Measurements from ENCODE around the gene EDNRA. TPM values are rescaled to one million over a fixed set of nuclear protein-coding genes. Genes with fewer than 3 reads are reported as not detected.

The EDNRA gene
- total RNA-seq, 1 experiment from 2014 or later: 2.5 TPM

DNA sequence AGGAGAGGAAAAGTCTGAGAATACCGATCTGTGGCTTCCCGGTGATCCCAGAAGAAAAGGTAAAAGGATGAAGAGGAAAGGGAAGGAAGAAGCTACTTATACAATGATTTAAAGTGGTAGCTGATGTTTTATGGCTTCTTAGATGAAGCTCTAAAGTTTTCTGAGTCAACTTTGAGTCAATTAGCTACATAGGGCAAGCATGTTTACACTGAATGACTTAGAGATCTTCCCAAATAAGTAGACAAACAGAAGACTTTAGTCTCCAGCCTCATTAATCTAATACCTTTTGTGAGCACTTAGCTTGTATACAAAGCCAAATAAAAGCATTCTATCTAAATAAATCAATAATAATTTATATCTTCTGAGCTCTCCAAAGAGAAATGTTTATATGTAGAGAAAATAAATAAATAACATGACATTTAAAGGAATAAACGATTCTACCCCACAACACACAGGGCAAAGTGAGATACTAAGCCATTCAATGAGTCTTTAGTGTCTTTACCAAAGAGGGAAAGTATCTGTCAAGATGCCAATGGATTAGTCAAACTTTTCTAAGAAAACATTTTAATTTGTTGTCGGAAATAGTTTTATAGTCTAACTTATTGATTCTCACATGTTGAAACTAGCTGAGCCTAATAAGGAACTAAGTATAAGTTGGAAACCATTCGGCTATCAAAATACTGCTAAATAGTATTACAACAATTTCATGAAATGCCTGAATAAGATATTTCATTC is 90.3 kb downstream of the EDNRA start:
- Mint-ChIP-seq H3K4me1 (peaks cover 16% of the 10 kb centered on the region), H3K4me3 (no peak overlapping the region), H3K9me3 (peaks cover 31% of the 10 kb centered on the region), H3K36me3 (peaks cover 18% of the 10 kb centered on the region), H3K27ac (no peak overlapping the region), H3K27me3 (ENCODE audit: low read depth) (no peaks in the 10 kb centered on the region)
- ChIA-PET POLR2A (no interaction called here), CTCF (interaction anchor here (0.6 to 1.3 kb wide), 4 partner anchors 45 to 474 kb away, joined by 3 read pairs; no protein-coding TSS in a partner anchor)
- DNase-seq (ENCODE audit: low spot score): no peak
- TF ChIP-seq RORB (CRISPR knock-in tag; IDR thresholded peaks at IDR 0.05): no peak
- TF ChIP-seq FOXJ3 (CRISPR knock-in tag; IDR thresholded peaks at IDR 0.05; ENCODE audit: borderline replicate concordance): no peak
- TF ChIP-seq, protein P1, sequence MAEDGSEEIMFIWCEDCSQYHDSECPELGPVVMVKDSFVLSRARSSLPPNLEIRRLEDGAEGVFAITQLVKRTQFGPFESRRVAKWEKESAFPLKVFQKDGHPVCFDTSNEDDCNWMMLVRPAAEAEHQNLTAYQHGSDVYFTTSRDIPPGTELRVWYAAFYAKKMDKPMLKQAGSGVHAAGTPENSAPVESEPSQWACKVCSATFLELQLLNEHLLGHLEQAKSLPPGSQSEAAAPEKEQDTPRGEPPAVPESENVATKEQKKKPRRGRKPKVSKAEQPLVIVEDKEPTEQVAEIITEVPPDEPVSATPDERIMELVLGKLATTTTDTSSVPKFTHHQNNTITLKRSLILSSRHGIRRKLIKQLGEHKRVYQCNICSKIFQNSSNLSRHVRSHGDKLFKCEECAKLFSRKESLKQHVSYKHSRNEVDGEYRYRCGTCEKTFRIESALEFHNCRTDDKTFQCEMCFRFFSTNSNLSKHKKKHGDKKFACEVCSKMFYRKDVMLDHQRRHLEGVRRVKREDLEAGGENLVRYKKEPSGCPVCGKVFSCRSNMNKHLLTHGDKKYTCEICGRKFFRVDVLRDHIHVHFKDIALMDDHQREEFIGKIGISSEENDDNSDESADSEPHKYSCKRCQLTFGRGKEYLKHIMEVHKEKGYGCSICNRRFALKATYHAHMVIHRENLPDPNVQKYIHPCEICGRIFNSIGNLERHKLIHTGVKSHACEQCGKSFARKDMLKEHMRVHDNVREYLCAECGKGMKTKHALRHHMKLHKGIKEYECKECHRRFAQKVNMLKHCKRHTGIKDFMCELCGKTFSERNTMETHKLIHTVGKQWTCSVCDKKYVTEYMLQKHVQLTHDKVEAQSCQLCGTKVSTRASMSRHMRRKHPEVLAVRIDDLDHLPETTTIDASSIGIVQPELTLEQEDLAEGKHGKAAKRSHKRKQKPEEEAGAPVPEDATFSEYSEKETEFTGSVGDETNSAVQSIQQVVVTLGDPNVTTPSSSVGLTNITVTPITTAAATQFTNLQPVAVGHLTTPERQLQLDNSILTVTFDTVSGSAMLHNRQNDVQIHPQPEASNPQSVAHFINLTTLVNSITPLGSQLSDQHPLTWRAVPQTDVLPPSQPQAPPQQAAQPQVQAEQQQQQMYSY (CRISPR knock-in tag; IDR thresholded peaks at IDR 0.05): no peak
- no peak for TF ChIP-seq ZNF396 (CRISPR knock-in tag; IDR thresholded peaks at IDR 0.05; ENCODE audit: borderline replicate concordance)
- TF ChIP-seq GTF2I (CRISPR knock-in tag; conservative IDR thresholded peaks at IDR 0.05): no peak
- TF ChIP-seq, protein P2, sequence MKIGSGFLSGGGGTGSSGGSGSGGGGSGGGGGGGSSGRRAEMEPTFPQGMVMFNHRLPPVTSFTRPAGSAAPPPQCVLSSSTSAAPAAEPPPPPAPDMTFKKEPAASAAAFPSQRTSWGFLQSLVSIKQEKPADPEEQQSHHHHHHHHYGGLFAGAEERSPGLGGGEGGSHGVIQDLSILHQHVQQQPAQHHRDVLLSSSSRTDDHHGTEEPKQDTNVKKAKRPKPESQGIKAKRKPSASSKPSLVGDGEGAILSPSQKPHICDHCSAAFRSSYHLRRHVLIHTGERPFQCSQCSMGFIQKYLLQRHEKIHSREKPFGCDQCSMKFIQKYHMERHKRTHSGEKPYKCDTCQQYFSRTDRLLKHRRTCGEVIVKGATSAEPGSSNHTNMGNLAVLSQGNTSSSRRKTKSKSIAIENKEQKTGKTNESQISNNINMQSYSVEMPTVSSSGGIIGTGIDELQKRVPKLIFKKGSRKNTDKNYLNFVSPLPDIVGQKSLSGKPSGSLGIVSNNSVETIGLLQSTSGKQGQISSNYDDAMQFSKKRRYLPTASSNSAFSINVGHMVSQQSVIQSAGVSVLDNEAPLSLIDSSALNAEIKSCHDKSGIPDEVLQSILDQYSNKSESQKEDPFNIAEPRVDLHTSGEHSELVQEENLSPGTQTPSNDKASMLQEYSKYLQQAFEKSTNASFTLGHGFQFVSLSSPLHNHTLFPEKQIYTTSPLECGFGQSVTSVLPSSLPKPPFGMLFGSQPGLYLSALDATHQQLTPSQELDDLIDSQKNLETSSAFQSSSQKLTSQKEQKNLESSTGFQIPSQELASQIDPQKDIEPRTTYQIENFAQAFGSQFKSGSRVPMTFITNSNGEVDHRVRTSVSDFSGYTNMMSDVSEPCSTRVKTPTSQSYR (CRISPR knock-in tag; IDR thresholded peaks at IDR 0.05): no peak
- no peak for TF ChIP-seq ETV6 (CRISPR knock-in tag; IDR thresholded peaks at IDR 0.05)
- TF ChIP-seq, protein P3, sequence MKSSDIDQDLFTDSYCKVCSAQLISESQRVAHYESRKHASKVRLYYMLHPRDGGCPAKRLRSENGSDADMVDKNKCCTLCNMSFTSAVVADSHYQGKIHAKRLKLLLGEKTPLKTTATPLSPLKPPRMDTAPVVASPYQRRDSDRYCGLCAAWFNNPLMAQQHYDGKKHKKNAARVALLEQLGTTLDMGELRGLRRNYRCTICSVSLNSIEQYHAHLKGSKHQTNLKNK (CRISPR knock-in tag; IDR thresholded peaks at IDR 0.05): no peak
- TF ChIP-seq, protein P4, sequence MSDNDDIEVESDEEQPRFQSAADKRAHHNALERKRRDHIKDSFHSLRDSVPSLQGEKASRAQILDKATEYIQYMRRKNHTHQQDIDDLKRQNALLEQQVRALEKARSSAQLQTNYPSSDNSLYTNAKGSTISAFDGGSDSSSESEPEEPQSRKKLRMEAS (CRISPR knock-in tag; IDR thresholded peaks at IDR 0.05): no peak
- no peak for TF ChIP-seq EMX1 (CRISPR knock-in tag; IDR thresholded peaks at IDR 0.05)
- no peak for TF ChIP-seq ZNF416 (CRISPR knock-in tag; IDR thresholded peaks at IDR 0.05)
- TF ChIP-seq, protein P5, sequence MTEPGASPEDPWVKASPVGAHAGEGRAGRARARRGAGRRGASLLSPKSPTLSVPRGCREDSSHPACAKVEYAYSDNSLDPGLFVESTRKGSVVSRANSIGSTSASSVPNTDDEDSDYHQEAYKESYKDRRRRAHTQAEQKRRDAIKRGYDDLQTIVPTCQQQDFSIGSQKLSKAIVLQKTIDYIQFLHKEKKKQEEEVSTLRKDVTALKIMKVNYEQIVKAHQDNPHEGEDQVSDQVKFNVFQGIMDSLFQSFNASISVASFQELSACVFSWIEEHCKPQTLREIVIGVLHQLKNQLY (CRISPR knock-in tag; IDR thresholded peaks at IDR 0.05): no peak
- ATAC-seq: no peak

DNA sequence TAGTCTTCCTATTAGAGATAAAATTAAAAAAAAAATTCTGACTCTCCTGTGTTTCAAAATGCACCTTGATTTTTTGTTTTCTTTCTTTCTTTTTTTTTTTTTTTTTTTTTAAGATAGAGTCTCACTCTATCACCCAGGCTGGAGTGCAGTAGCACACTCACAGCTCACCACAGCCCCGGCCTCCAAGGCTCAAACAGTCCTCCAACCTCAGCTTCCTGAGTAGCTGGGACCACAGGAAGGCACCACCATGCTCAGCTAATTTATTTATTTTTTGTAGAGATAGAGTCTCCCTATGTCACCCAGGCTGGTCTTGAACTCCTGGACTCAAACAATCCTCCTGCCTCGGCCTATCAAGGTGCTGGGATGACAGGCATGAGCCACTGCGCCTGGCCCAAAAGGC is 95.2 kb downstream of the EDNRA start:
- 0 out of 2 replicates have a peak, but pooled peaks cover 3% of the 10 kb centered on the region for H3K36me3 Mint-ChIP-seq
- POLR2A ChIA-PET: no interaction called here
- TF ChIP-seq, protein P2 (CRISPR knock-in tag; IDR thresholded peaks at IDR 0.05): no peak
- TF ChIP-seq MYBL2 (CRISPR knock-in tag; IDR thresholded peaks at IDR 0.05) (no peak), SMAD3 (CRISPR knock-in tag; IDR thresholded peaks at IDR 0.05; ENCODE audit: borderline replicate concordance) (no peak), EMX1 (CRISPR knock-in tag; IDR thresholded peaks at IDR 0.05) (no peak), JUN (CRISPR knock-in tag; IDR thresholded peaks at IDR 0.05) (no peak), NR1H2 (CRISPR knock-in tag; IDR thresholded peaks at IDR 0.05) (no peak), RORB (CRISPR knock-in tag; IDR thresholded peaks at IDR 0.05) (no peak)
- TF ChIP-seq, protein P6, sequence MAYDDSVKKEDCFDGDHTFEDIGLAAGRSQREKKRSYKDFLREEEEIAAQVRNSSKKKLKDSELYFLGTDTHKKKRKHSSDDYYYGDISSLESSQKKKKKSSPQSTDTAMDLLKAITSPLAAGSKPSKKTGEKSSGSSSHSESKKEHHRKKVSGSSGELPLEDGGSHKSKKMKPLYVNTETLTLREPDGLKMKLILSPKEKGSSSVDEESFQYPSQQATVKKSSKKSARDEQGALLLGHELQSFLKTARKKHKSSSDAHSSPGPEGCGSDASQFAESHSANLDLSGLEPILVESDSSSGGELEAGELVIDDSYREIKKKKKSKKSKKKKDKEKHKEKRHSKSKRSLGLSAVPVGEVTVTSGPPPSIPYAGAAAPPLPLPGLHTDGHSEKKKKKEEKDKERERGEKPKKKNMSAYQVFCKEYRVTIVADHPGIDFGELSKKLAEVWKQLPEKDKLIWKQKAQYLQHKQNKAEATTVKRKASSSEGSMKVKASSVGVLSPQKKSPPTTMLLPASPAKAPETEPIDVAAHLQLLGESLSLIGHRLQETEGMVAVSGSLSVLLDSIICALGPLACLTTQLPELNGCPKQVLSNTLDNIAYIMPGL (CRISPR knock-in tag; IDR thresholded peaks at IDR 0.05): no peak
- TF ChIP-seq, protein P7, sequence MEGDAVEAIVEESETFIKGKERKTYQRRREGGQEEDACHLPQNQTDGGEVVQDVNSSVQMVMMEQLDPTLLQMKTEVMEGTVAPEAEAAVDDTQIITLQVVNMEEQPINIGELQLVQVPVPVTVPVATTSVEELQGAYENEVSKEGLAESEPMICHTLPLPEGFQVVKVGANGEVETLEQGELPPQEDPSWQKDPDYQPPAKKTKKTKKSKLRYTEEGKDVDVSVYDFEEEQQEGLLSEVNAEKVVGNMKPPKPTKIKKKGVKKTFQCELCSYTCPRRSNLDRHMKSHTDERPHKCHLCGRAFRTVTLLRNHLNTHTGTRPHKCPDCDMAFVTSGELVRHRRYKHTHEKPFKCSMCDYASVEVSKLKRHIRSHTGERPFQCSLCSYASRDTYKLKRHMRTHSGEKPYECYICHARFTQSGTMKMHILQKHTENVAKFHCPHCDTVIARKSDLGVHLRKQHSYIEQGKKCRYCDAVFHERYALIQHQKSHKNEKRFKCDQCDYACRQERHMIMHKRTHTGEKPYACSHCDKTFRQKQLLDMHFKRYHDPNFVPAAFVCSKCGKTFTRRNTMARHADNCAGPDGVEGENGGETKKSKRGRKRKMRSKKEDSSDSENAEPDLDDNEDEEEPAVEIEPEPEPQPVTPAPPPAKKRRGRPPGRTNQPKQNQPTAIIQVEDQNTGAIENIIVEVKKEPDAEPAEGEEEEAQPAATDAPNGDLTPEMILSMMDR (IDR thresholded peaks at IDR 0.05): no peak
- TF ChIP-seq, protein P3 (CRISPR knock-in tag; IDR thresholded peaks at IDR 0.05): no peak

More for the DNA sequence above, 95.2 kb downstream of the EDNRA start:
- Mint-ChIP-seq H3K27me3 (ENCODE audit: low read depth) (no peaks in the 10 kb centered on the region), H3K4me1 (peaks cover 7% of the 10 kb centered on the region; the same call in 1 of the 2 replicates), H3K27ac (no peak overlapping the region), H3K9me3 (peaks cover 5% of the 10 kb centered on the region), H3K4me3 (no peak overlapping the region)
- CTCF ChIA-PET: interaction anchor here (0.7 to 1.8 kb wide), 4 partner anchors 57 to 499 kb away, joined by 3 to 5 read pairs (median 4); partner anchors contain the start of gene PRMT9
- ATAC-seq (no peak), DNase-seq (ENCODE audit: low spot score) (no peak)

Data from WTC11 (cell line).